Measurements from ENCODE around the gene ERGIC1.

GRCh38 chr5:172954751-172955159 is 120.7 kb downstream of the ERGIC1 start:
- TF ChIP-seq TARDBP (IDR thresholded peaks at IDR 0.05) (no peak), ZNF384 (IDR thresholded peaks at IDR 0.05) (no peak), ELF4 (IDR thresholded peaks at IDR 0.05) (no peak), FOXM1 (IDR thresholded peaks at IDR 0.05; ENCODE audit: borderline replicate concordance) (no peak)

Measured in HEK293T (cell line).